Heart right ventricle (tissue), 16 donors: ENCODE data around the gene AHSG. TPM values are rescaled to one million over a fixed set of nuclear protein-coding genes. Genes with fewer than 3 reads are reported as not detected.

Source experiments
- ATAC-seq, 8 donors: fragments of 200-7000 bp; cut with Tn5 transposase; one replicate each; pipeline ENCODE4 v1.9.1; 2020; ENCODE audit warnings: mild to moderate bottlenecking in 8 of 8, moderate library complexity in 8 of 8, moderate number of reproducible peaks in 1 of 8
- DNase-seq, 2 donors: peaks; one replicate each; pipeline ENCODE4 v3.0.0-alpha.2; 2020
- H3K27ac ChIP-seq, 10 donors: fragments of 200-600 bp; sonication (generic) in 2 of 10; one replicate each; pipeline versions ENCODE4 v1.5.0 to v1.8.0; 2020 to 2022; ENCODE audit warnings: mild to moderate bottlenecking in 3 of 10
- H3K27me3 ChIP-seq, 7 donors: fragments of 200-600 bp; one replicate each; pipeline ENCODE4 v1.8.0; 2021 to 2022; ENCODE audit warnings: mild to moderate bottlenecking in 2 of 7
- H3K36me3 ChIP-seq, 9 donors: fragments of 200-600 bp; sonication (generic) in 1 of 9; one replicate each; pipeline versions ENCODE4 v1.5.0 to v1.8.0; 2020 to 2022; ENCODE audit warnings: mild to moderate bottlenecking in 2 of 9
- H3K4me1 ChIP-seq, 9 donors: fragments of 200-600 bp; sonication (generic) in 1 of 9; one replicate each; pipeline versions ENCODE4 v1.5.0 to v1.8.0; 2020 to 2022; ENCODE audit warnings: mild to moderate bottlenecking in 4 of 9
- H3K4me3 ChIP-seq, 10 donors: fragments of 200-600 bp; sonication (generic) in 2 of 10; one replicate each; pipeline versions ENCODE4 v1.5.0 to v1.8.0; 2020 to 2022; ENCODE audit warnings: mild to moderate bottlenecking in 7 of 10, moderate library complexity in 2 of 10
- H3K9me3 ChIP-seq, 11 donors: fragments of 200-600 bp in 10 of 11; sonication (generic) in 2 of 11; one replicate each; pipeline versions ENCODE4 v1.5.0 to v1.8.0; 2013 to 2022; ENCODE audit warnings: mild to moderate bottlenecking in 2 of 11, control low read depth in 1 of 11, moderate library complexity in 1 of 11
- CTCF ChIP-seq, 9 donors: fragments of 200-600 bp; sonication (generic) in 2 of 9; IDR thresholded peaks; one replicate each; pipeline versions ENCODE4 v1.5.0 to v1.8.0; 2021 to 2022; ENCODE audit warnings: antibody characterized with exemption in 9 of 9, mild to moderate bottlenecking in 5 of 9, moderate library complexity in 1 of 9
- WGBS, 2 donors: extraction: QIAGEN DNeasy Blood & Tissue Kit; methylation state at CpG; one replicate each; pipeline ENCODE4 v1.1.7; 2013; ENCODE audit warnings: inconsistent platforms in 1 of 2; 5-methylcytosine and 5-hydroxymethylcytosine counted together
- intact Hi-C, 10 donors: fragments of 100-400 bp; cut with DNase I; formaldehyde crosslinking; loops; one replicate each; pipeline versions ENCODE4 v1.11.1 to v1.14.2; 2022
- polyA plus RNA-seq, 2 donors: library from polyadenylated mRNA; stranded (reverse); fragments of 200-250 nt; gene quantifications; one replicate each; pipeline ENCODE4 v1.2.3, GENCODE V29; 2013
- total RNA-seq, 10 donors: library from RNA; stranded (reverse); fragmentation: NEBNext Ultra II Directional in 3 of 10; extraction: Animal tissue kit (Norgen Biotek cat#: 25700) in 3 of 10; gene quantifications; one replicate each; pipeline versions ENCODE4 v1.2.1 to v1.2.4, GENCODE V29; 2021 to 2023
- donor health status: Arrhythmogenic right ventricular cardiomyopathy.
- donor health status: ischemic (EF 13 %, LVEDD 7.1; RV severe dilation, severe dysfunction).
- donor health status: healthy with polysubstance abuse.
- donor health status: DM: no; HTN: yes; CAD: no.
- donor health status: DM: no; HTN: no; CAD: no.
- donor health status: ischemic (EF 25% LVEDD 6.9; RV normal size, moderate dysfunction).
- donor health status: ischemic (EF 25% LVEDD 5.7; RV mildly dilated, moderate dysfunction).
- donor health status: healthy.
- donor health status: DM: yes; HTN: yes; CAD: no.
- donor health status: Ischemic cardiomyopathy.
- donor health status: ischemic (EF 35%, LVEDD 5.7; RV mildly dilated, moderate dysfunction).
- donor health status: nonischemic (EF 11% LVEDD 7.7; RV severe dilation, severe dysfunction).
- donor health status: DM: yes; HTN: yes; CAD: no.
- donor health status: PGD.
- donor health status: ischemic (EF 29% LVEDD 5.4; RV normal size, mild dysfunction).
- donor health status: nonischemic (EF 23%, LVEDD 6.1; RV moderate dilation, normal function).

Gene AHSG
- total and polyA plus RNA-seq, 12 donors, result not detected

GRCh38 chr3:186570941-186571643, 41.8 kb upstream of the AHSG start:
- no peak for TF ChIP-seq CTCF (IDR thresholded peaks at IDR 0.05)
- H3K27me3 ChIP-seq, result no peaks in the 10 kb centered on the region
- peaks cover 0 to 41% (median 34%) of the 10 kb centered on the region in 9 donors for H3K4me1 ChIP-seq
- intact Hi-C loops, result loop anchor here in 1 of 10 donors (5.0 kb wide), 1 partner anchor 211 kb away; the partner anchor contains the start of gene EIF4A2
- no peak for DNase-seq
- peak overlapping the region in 9 of 10 donors; percentile 77 to 95 (median 91) for H3K27ac ChIP-seq
- H3K4me3 ChIP-seq, result peak overlapping the region; percentile 65 to 95 (median 86)
- WGBS, 2 donors, result 8 to 10% methylated on average over 21 of the region's 21 CpGs
- peaks cover 0 to 42% (median 17%) of the 10 kb centered on the region in 9 donors for H3K36me3 ChIP-seq
- ATAC-seq, result peak in 1 of 8 donors; percentile 8
- H3K9me3 ChIP-seq, result no peaks in the 10 kb centered on the region

- Histone ChIP-seq H3K9me3 (no peaks in the 10 kb centered on the region), H3K4me3 (peak overlapping the region in 7 of 10 donors; percentile 77 to 92 (median 85)), H3K4me1 (peaks cover 0 to 36% (median 29%) of the 10 kb centered on the region in 9 donors), H3K36me3 (peaks cover 0 to 47% (median 23%) of the 10 kb centered on the region in 9 donors), H3K27me3 (no peaks in the 10 kb centered on the region), H3K27ac (peak overlapping the region in 1 of 10 donors; percentile 92)
- ATAC-seq, result no peak
- WGBS, 2 donors, result 75 to 83% methylated on average over 2 of the region's 2 CpGs
- intact Hi-C loops, result loop anchor here in 1 of 10 donors (5.0 kb wide), 1 partner anchor 211 kb away; the partner anchor contains the start of gene EIF4A2
- no peak for TF ChIP-seq CTCF (IDR thresholded peaks at IDR 0.05)
- no peak for DNase-seq
Observed at GRCh38 chr3:186571644-186572013, 41.2 kb upstream of the AHSG start.

- Histone ChIP-seq H3K9me3 (no peaks in the 10 kb centered on the region), H3K4me3 (no peak overlapping the region), H3K4me1 (peaks cover 0 to 24% (median 0%) of the 10 kb centered on the region in 9 donors), H3K27me3 (no peaks in the 10 kb centered on the region), H3K27ac (peak overlapping the region in 1 of 10 donors; percentile 1), H3K36me3 (peaks cover 0 to 100% (median 55%) of the 10 kb centered on the region in 9 donors)
- WGBS, 2 donors, result 78 to 82% methylated on average over 2 of the region's 2 CpGs
- DNase-seq (no peak), ATAC-seq (no peak)
- TF ChIP-seq CTCF (IDR thresholded peaks at IDR 0.05), result no peak
- intact Hi-C loops, result no loop called here
Observed at GRCh38 chr3:186577521-186577920, 35.3 kb upstream of the AHSG start.

DNA sequence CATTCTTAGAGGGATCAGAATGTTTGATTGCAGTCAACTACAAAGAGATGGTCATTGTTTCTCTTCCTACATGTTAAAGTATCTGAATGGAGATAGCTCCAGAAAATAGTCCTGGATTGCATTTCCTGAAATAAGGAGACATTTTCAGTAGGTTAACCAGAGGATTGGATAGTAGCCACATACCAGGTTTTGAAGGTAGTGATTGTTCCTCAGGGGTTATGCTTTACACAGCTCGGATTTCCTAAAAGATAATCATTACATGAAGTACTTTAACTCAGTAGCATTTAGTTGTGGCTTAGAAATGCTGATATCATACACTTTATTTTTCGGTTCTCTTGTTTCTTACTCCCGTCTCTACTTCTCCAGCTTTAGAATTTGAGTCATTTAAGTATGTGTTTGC, 32.1 kb upstream of the AHSG start:
- Histone ChIP-seq H3K36me3 (peaks cover 0 to 100% (median 61%) of the 10 kb centered on the region in 9 donors), H3K27me3 (no peaks in the 10 kb centered on the region), H3K27ac (no peak overlapping the region), H3K9me3 (no peaks in the 10 kb centered on the region), H3K4me1 (peaks cover 0 to 19% (median 0%) of the 10 kb centered on the region in 9 donors), H3K4me3 (no peak overlapping the region)
- DNase-seq (no peak), ATAC-seq (no peak)
- TF ChIP-seq CTCF (IDR thresholded peaks at IDR 0.05), result no peak
- intact Hi-C loops, result no loop called here
- WGBS, 2 donors, result 91 to 96% methylated on average over 3 of the region's 3 CpGs
